ENCODE results near the gene PRKX. TPM values are rescaled to one million over a fixed set of nuclear protein-coding genes. Genes with fewer than 3 reads are reported as not detected.

Gene PRKX
- total and polyA plus RNA-seq, 2 of the 8 experiments (the other 6 are each of a cell fraction or from before 2014, with no cell fraction given), result 19.4 to 55.3 TPM

GRCh38 chrX:3582451-3582850 lies 131.0 kb downstream of the PRKX start:
- Histone ChIP-seq H3K14ac (ENCODE audit: insufficient read length) (no peak overlapping the region), H3K23me2 (ENCODE audit: low read depth, low read length) (no peaks in the 10 kb centered on the region), H4K20me1 (replicated peaks in 1 of 2; ENCODE audit: control insufficient read depth in 1 of 2, insufficient read depth in 2 of 2, low read length in 2 of 2) (no peaks in the 10 kb centered on the region), H2BK120ac (replicated peaks; ENCODE audit: low read depth, low read length) (no peak overlapping the region), H3K4me1 (replicated peaks in 1 of 4; ENCODE audit: control insufficient read depth in 3 of 4, insufficient read depth in 4 of 4, low read length in 3 of 4) (no peaks in the 10 kb centered on the region), H2BK5ac (ENCODE audit: low read depth, low read length) (no peak overlapping the region), H3K4me3 (ENCODE audit: extremely low read depth in 1 of 4, insufficient read depth in 2 of 4, low read depth in 3 of 4, low read length in 4 of 4) (no peak overlapping the region), H2BK12ac (ENCODE audit: low read depth, low read length) (no peak overlapping the region), H3K79me1 (ENCODE audit: low read depth, low read length) (no peaks in the 10 kb centered on the region), H3K23ac (ENCODE audit: insufficient read length) (no peak overlapping the region), H4K5ac (ENCODE audit: insufficient read length, low read depth, low read length) (no peak overlapping the region), H2AK5ac (ENCODE audit: low read depth, low read length) (no peak overlapping the region), H2BK20ac (ENCODE audit: low read length) (no peak overlapping the region), H3K27me3 (replicated peaks in 1 of 4; ENCODE audit: control insufficient read depth in 3 of 4, extremely low read depth in 1 of 4, insufficient read depth in 3 of 4, low read length in 3 of 4) (no peaks in the 10 kb centered on the region; a peak in 1 of 7 replicates), H4K8ac (ENCODE audit: extremely low read depth, insufficient read depth, low read length) (no peak overlapping the region), H3K27ac (ENCODE audit: low read depth, low read length) (no peak overlapping the region), H3K4ac (replicated peaks; ENCODE audit: insufficient read length, low read depth, low read length) (no peak overlapping the region), H3K79me2 (ENCODE audit: control insufficient read depth in 1 of 2, insufficient read depth in 2 of 2, low read length in 2 of 2) (no peaks in the 10 kb centered on the region), H2BK15ac (ENCODE audit: low read length) (no peak overlapping the region), H3K36me3 (ENCODE audit: control insufficient read depth in 2 of 4, insufficient read depth in 4 of 4, low read length in 3 of 4) (no peaks in the 10 kb centered on the region), H2AFZ (ENCODE audit: low read length) (no peak overlapping the region), H3K9ac (replicated peaks in 1 of 4; ENCODE audit: extremely low read depth in 1 of 4, low read depth in 3 of 4, low read length in 3 of 4) (no peak overlapping the region), H3K56ac (replicated peaks; ENCODE audit: insufficient read length, low read depth, low read length) (no peak overlapping the region), H3K4me2 (ENCODE audit: insufficient read depth in 1 of 2, low read depth in 2 of 2, low read length in 2 of 2) (no peak overlapping the region), H4K91ac (replicated peaks; ENCODE audit: insufficient read length, low read length) (no peak overlapping the region), H3K18ac (ENCODE audit: extremely low read depth, low read length) (no peak overlapping the region), H3K9me3 (ENCODE audit: insufficient read depth in 2 of 2, low read depth in 1 of 2, low read length in 1 of 2) (no peaks in the 10 kb centered on the region)
- DNase-seq (ENCODE audit: low read depth in 1 of 2, low spot score in 2 of 2), result no peak
- FAIRE-seq, result no peak
- ChIA-PET POLR2A (ENCODE audit: partially characterized antibody) (no interaction called here), CTCF (ENCODE audit: partially characterized antibody) (no interaction called here)
- TF ChIP-seq KDM5A (IDR thresholded peaks at IDR 0.05; ENCODE audit: low read length), result no peak
- TF ChIP-seq SP1 (IDR thresholded peaks at IDR 0.05; ENCODE audit: low read depth, low read length), result no peak
- TF ChIP-seq RFX5 (IDR thresholded peaks at IDR 0.05; ENCODE audit: borderline replicate concordance, low read depth, low read length), result no peak
- TF ChIP-seq TAF1 (IDR thresholded peaks at IDR 0.05; ENCODE audit: low read depth, low read length), result no peak
- TF ChIP-seq SP2 (IDR thresholded peaks at IDR 0.05; ENCODE audit: low read length), result no peak
- TF ChIP-seq SIX5 (IDR thresholded peaks at IDR 0.05; ENCODE audit: low read depth, low read length), result no peak
